Activated CD4-positive, alpha-beta memory T cell treated with anti-CD3 and anti-CD28 coated beads for 36 hours (primary cell): ENCODE results near the gene NFATC1. TPM values are rescaled to one million over a fixed set of nuclear protein-coding genes. Genes with fewer than 3 reads are reported as not detected.
A peak's percentile ranks its signal among the peaks of the same experiment; 100 is the strongest.
"Not testable (repeated sequence)": the region's sequence is repeated elsewhere in the genome, so short reads cannot be mapped to it uniquely, and the experiment has no call there.

Experiments
- CTCF ChIA-PET: fragments of 350-600 bp; sonication (Branson Sonifier 250); formaldehyde crosslinking; loops from one replicate; lab custom pipeline; 2021; ENCODE audit warnings: antibody characterized with exemption, inconsistent platforms; lab: Charles Lee
- POLR2A ChIA-PET: fragments of 350-600 bp; sonication (Branson Sonifier 250); formaldehyde crosslinking; loops from one replicate; lab custom pipeline; 2021; ENCODE audit warnings: antibody characterized with exemption; lab: Charles Lee
- DNase-seq: peaks from one replicate; pipeline ENCODE4 v3.0.0-alpha.2; 2020
- H3K27ac Mint-ChIP-seq: one replicate; pipeline ENCODE4 v1.8.0; 2021; ENCODE audit warnings: mixed read lengths
- H3K27me3 Mint-ChIP-seq: one replicate; pipeline ENCODE4 v1.8.0; 2021; ENCODE audit warnings: mixed read lengths
- H3K36me3 Mint-ChIP-seq: one replicate; pipeline ENCODE4 v1.8.0; 2021; ENCODE audit warnings: mixed read lengths
- H3K4me1 Mint-ChIP-seq: one replicate; pipeline ENCODE4 v1.8.0; 2021; ENCODE audit warnings: low read depth, mixed read lengths
- H3K4me3 Mint-ChIP-seq: one replicate; pipeline ENCODE4 v1.8.0; 2021; ENCODE audit warnings: mild to moderate bottlenecking, mixed read lengths
- H3K9me3 Mint-ChIP-seq: one replicate; pipeline ENCODE4 v1.8.0; 2021; ENCODE audit warnings: mixed read lengths
- intact Hi-C: fragments of 100-400 bp; cut with micrococcal nuclease; formaldehyde crosslinking; loops from one replicate; pipeline ENCODE4 v1.15.1; 2023
- total RNA-seq, 2 experiments: library from RNA; stranded (reverse); gene quantifications; one replicate each; pipeline ENCODE4 v1.2.3, GENCODE V29; 2021

The NFATC1 gene
- total RNA-seq, 2 experiments from 2014 or later: 83.7 to 85.4 TPM

GRCh38 chr18:79480171-79481045 is 84.7 kb downstream of the NFATC1 start:
- Mint-ChIP-seq H3K4me1 (peaks cover 10% of the 10 kb centered on the region), H3K27me3 (no peaks in the 10 kb centered on the region), H3K27ac (no peak overlapping the region), H3K36me3 (peaks cover 11% of the 10 kb centered on the region), H3K9me3 (no peaks in the 10 kb centered on the region), H3K4me3 (no peak overlapping the region)
- ChIA-PET CTCF (no interaction called here), POLR2A (no interaction called here)
- intact Hi-C loops: no loop called here
- no peak for DNase-seq

- Mint-ChIP-seq H3K27ac (no peak overlapping the region), H3K27me3 (no peaks in the 10 kb centered on the region), H3K4me1 (peaks cover 10% of the 10 kb centered on the region), H3K9me3 (no peaks in the 10 kb centered on the region), H3K4me3 (no peak overlapping the region), H3K36me3 (peaks cover 11% of the 10 kb centered on the region)
- CTCF ChIA-PET: no interaction called here
- DNase-seq: no peak
- intact Hi-C loops: no loop called here
- POLR2A ChIA-PET: no interaction called here
These were observed 85.5 kb downstream of the NFATC1 start for GRCh38 chr18:79481046-79481790.

- H3K27me3 Mint-ChIP-seq, DNase-seq, H3K27ac Mint-ChIP-seq, intact Hi-C loops, CTCF ChIA-PET, H3K9me3 Mint-ChIP-seq, H3K4me1 Mint-ChIP-seq, POLR2A ChIA-PET, H3K4me3 Mint-ChIP-seq: not testable (repeated sequence)
- peaks cover 13% of the 10 kb centered on the region for H3K36me3 Mint-ChIP-seq
These were observed 87.7 kb downstream of the NFATC1 start for GRCh38 chr18:79483393-79483792.

- Mint-ChIP-seq H3K27me3 (no peaks in the 10 kb centered on the region), H3K4me1 (peaks cover 3% of the 10 kb centered on the region), H3K36me3 (peaks cover 14% of the 10 kb centered on the region), H3K4me3 (no peak overlapping the region), H3K27ac (no peak overlapping the region), H3K9me3 (no peaks in the 10 kb centered on the region)
- no peak for DNase-seq
- POLR2A ChIA-PET: no interaction called here
- intact Hi-C loops: no loop called here
- CTCF ChIA-PET: no interaction called here
These were observed 88.3 kb downstream of the NFATC1 start for GRCh38 chr18:79483971-79484491.

- Mint-ChIP-seq H3K9me3 (no peaks in the 10 kb centered on the region), H3K4me1 (no peaks in the 10 kb centered on the region), H3K27ac (peak overlapping the region; percentile 5), H3K4me3 (no peak overlapping the region), H3K27me3 (no peaks in the 10 kb centered on the region), H3K36me3 (peaks cover 14% of the 10 kb centered on the region)
- ChIA-PET POLR2A (no interaction called here), CTCF (no interaction called here)
- DNase-seq: no peak
- intact Hi-C loops: no loop called here
These were observed 89.2 kb downstream of the NFATC1 start for GRCh38 chr18:79484661-79485621.

- intact Hi-C loops: no loop called here
- Mint-ChIP-seq H3K27me3 (no peaks in the 10 kb centered on the region), H3K27ac (no peak overlapping the region), H3K36me3 (peaks cover 14% of the 10 kb centered on the region), H3K9me3 (no peaks in the 10 kb centered on the region), H3K4me1 (peaks cover 1% of the 10 kb centered on the region), H3K4me3 (no peak overlapping the region)
- POLR2A ChIA-PET: no interaction called here
- DNase-seq: no peak
- CTCF ChIA-PET: no interaction called here
These were observed 90.1 kb downstream of the NFATC1 start for GRCh38 chr18:79485788-79486355.

GRCh38 chr18:79486356-79487182 is 90.8 kb downstream of the NFATC1 start:
- POLR2A ChIA-PET: no interaction called here
- DNase-seq: no peak
- CTCF ChIA-PET: no interaction called here
- Mint-ChIP-seq H3K27me3 (no peaks in the 10 kb centered on the region), H3K36me3 (peaks cover 17% of the 10 kb centered on the region), H3K27ac (no peak overlapping the region), H3K4me3 (no peak overlapping the region), H3K9me3 (no peaks in the 10 kb centered on the region), H3K4me1 (peaks cover 8% of the 10 kb centered on the region)
- intact Hi-C loops: no loop called here

- ChIA-PET POLR2A (no interaction called here), CTCF (no interaction called here)
- H3K4me3 Mint-ChIP-seq: no peak overlapping the region
- no peak for DNase-seq
- intact Hi-C loops: no loop called here
- H3K27me3 Mint-ChIP-seq: no peaks in the 10 kb centered on the region
- no peaks in the 10 kb centered on the region for H3K9me3 Mint-ChIP-seq
- H3K36me3 Mint-ChIP-seq: peaks cover 19% of the 10 kb centered on the region
- no peak overlapping the region for H3K27ac Mint-ChIP-seq
- peaks cover 14% of the 10 kb centered on the region for H3K4me1 Mint-ChIP-seq
These were observed 91.6 kb downstream of the NFATC1 start for GRCh38 chr18:79487183-79487800.

GRCh38 chr18:79487801-79488201 is 92.1 kb downstream of the NFATC1 start:
- DNase-seq: no peak

GRCh38 chr18:79488311-79489050 is 92.8 kb downstream of the NFATC1 start:
- no peak for DNase-seq
- no peak overlapping the region for H3K4me3 Mint-ChIP-seq
- H3K27me3 Mint-ChIP-seq: no peaks in the 10 kb centered on the region
- ChIA-PET CTCF (no interaction called here), POLR2A (no interaction called here)
- H3K4me1 Mint-ChIP-seq: peaks cover 14% of the 10 kb centered on the region
- intact Hi-C loops: no loop called here
- peaks cover 20% of the 10 kb centered on the region for H3K36me3 Mint-ChIP-seq
- no peak overlapping the region for H3K27ac Mint-ChIP-seq
- H3K9me3 Mint-ChIP-seq: no peaks in the 10 kb centered on the region

More at GRCh38 chr18:79487801-79488201, 92.1 kb downstream of the NFATC1 start:
- no peaks in the 10 kb centered on the region for H3K9me3 Mint-ChIP-seq
- H3K27me3 Mint-ChIP-seq: no peaks in the 10 kb centered on the region
- ChIA-PET POLR2A (no interaction called here), CTCF (no interaction called here)
- peaks cover 14% of the 10 kb centered on the region for H3K4me1 Mint-ChIP-seq
- peaks cover 20% of the 10 kb centered on the region for H3K36me3 Mint-ChIP-seq
- intact Hi-C loops: no loop called here
- no peak overlapping the region for H3K4me3 Mint-ChIP-seq
- H3K27ac Mint-ChIP-seq: no peak overlapping the region
